ENCODE results near the gene ELOVL6. TPM values are rescaled to one million over a fixed set of nuclear protein-coding genes. Genes with fewer than 3 reads are reported as not detected.

The ELOVL6 gene
- total and polyA plus RNA-seq, 2 of the 4 experiments (the other 2 are of a cell fraction) = 17.9 to 19.0 TPM

DNA sequence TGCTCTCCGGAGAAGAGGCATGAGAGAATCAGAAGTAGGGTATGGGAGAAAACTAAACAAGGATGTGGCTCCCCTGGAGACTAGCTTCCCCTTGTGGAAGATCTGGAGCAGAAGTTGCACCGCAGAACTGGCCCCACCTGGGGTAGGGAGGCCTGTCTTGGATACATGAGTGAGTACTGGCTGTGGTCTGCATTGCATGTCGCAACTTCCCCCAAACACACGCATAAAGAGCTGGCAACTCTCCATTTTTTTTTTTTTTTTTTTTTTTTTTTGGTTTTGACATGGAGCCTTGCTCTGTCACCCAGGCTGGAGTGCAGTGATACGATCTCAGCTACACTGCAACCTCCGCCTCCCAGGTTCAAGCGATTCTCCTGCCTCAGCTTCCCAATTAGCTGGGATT lies 165.8 kb downstream of the ELOVL6 start:
- ATAC-seq (ENCODE audit: low read depth) (no peak), DNase-seq (no peak)
- intact Hi-C loops (cut with micrococcal nuclease) (no loop called here), in situ Hi-C loops (cut with MboI; ENCODE audit: low sequenced_read_pairs) (no loop called here), dilution Hi-C loops (cut with HindIII; ENCODE audit: low sequenced_read_pairs, unreplicated experiment) (no loop called here)
- no peaks in the 10 kb centered on the region for H3K79me1 ChIP-seq (ENCODE audit: low read depth in 1 of 2, low read length in 2 of 2)
- ChIA-PET POLR2A (ENCODE audit: unreplicated experiment) (no interaction called here), CTCF (no interaction called here)
- no peak overlapping the region for H4K91ac ChIP-seq (ENCODE audit: insufficient read depth, low read depth, low read length)
- no peak overlapping the region for H2BK20ac ChIP-seq (ENCODE audit: low read depth, low read length)
- no peak overlapping the region for H3K4me3 ChIP-seq (ENCODE audit: insufficient read depth, low read depth, low read length)
- no peak overlapping the region for H2BK15ac ChIP-seq (ENCODE audit: low read depth, low read length)
- no peak overlapping the region for H3K23ac ChIP-seq (ENCODE audit: low read depth, low read length)
- no peak overlapping the region for H3K18ac ChIP-seq (ENCODE audit: low read depth, low read length)
- no peak overlapping the region for H3K4ac ChIP-seq (ENCODE audit: low read depth, low read length)
- H2AFZ ChIP-seq (replicated peaks; ENCODE audit: low read length, poor library complexity) = no peak overlapping the region
- H4K20me1 ChIP-seq (ENCODE audit: insufficient read depth, low read length) = no peaks in the 10 kb centered on the region
- no peaks in the 10 kb centered on the region for H3K9me1 ChIP-seq (ENCODE audit: insufficient read depth, low read length)
- H2BK5ac ChIP-seq (ENCODE audit: low read depth, low read length, poor library complexity, severe bottlenecking) = no peak overlapping the region
- no peaks in the 10 kb centered on the region for H3K4me1 ChIP-seq (ENCODE audit: control insufficient read depth, insufficient read depth, low read length)
- H3K9me3 ChIP-seq (ENCODE audit: control insufficient read depth, insufficient read depth, low read length) = peaks cover 2% of the 10 kb centered on the region; the same call in 1 of the 2 replicates
- no peak overlapping the region for H2AK9ac ChIP-seq (replicated peaks; ENCODE audit: low read depth, low read length, poor library complexity)
- no peak overlapping the region for H4K8ac ChIP-seq (ENCODE audit: low read depth in 2 of 2, low read length in 2 of 2)
- H3K4me2 ChIP-seq (ENCODE audit: low read depth, low read length) = no peak overlapping the region
- H3K9ac ChIP-seq (ENCODE audit: low read depth, low read length) = no peak overlapping the region
- BruUV-seq (replicated peaks) = no TSS peak
- H3K27me3 ChIP-seq (ENCODE audit: control insufficient read depth, insufficient read depth, low read length) = peaks cover 5% of the 10 kb centered on the region
- H4K5ac ChIP-seq (ENCODE audit: low read depth, low read length) = no peak overlapping the region
- TF ChIP-seq RCOR1 (IDR thresholded peaks at IDR 0.05; ENCODE audit: insufficient replicate concordance, low read length) (no peak), SMC3 (IDR thresholded peaks at IDR 0.05; ENCODE audit: low read depth, low read length) (no peak), RFX5 (IDR thresholded peaks at IDR 0.05; ENCODE audit: low read depth, low read length) (no peak), FOS (IDR thresholded peaks at IDR 0.05; ENCODE audit: low read depth, low read length) (no peak), NFE2L2 (IDR thresholded peaks at IDR 0.05; ENCODE audit: low read depth, low read length) (no peak), MAZ (IDR thresholded peaks at IDR 0.05; ENCODE audit: borderline replicate concordance, low read depth, low read length) (no peak), MAFK (IDR thresholded peaks at IDR 0.05; ENCODE audit: low read depth, low read length) (no peak), RAD21 (IDR thresholded peaks at IDR 0.05; ENCODE audit: low read length) (no peak), MXI1 (IDR thresholded peaks at IDR 0.05; ENCODE audit: borderline replicate concordance, low read depth, low read length) (no peak), POLR2A (IDR thresholded peaks at IDR 0.05; ENCODE audit: low read depth, low read length) (no peak), CEBPB (IDR thresholded peaks at IDR 0.05; ENCODE audit: low read depth, low read length) (no peak), BHLHE40 (IDR thresholded peaks at IDR 0.05; ENCODE audit: low read depth, low read length) (no peak), CHD1 (IDR thresholded peaks at IDR 0.05; ENCODE audit: low read depth, low read length) (no peak)
- TF ChIP-seq, protein P1, sequence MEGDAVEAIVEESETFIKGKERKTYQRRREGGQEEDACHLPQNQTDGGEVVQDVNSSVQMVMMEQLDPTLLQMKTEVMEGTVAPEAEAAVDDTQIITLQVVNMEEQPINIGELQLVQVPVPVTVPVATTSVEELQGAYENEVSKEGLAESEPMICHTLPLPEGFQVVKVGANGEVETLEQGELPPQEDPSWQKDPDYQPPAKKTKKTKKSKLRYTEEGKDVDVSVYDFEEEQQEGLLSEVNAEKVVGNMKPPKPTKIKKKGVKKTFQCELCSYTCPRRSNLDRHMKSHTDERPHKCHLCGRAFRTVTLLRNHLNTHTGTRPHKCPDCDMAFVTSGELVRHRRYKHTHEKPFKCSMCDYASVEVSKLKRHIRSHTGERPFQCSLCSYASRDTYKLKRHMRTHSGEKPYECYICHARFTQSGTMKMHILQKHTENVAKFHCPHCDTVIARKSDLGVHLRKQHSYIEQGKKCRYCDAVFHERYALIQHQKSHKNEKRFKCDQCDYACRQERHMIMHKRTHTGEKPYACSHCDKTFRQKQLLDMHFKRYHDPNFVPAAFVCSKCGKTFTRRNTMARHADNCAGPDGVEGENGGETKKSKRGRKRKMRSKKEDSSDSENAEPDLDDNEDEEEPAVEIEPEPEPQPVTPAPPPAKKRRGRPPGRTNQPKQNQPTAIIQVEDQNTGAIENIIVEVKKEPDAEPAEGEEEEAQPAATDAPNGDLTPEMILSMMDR (conservative IDR thresholded peaks at IDR 0.05; ENCODE audit: low read depth, low read length) = no peak
- TF ChIP-seq, protein P2, sequence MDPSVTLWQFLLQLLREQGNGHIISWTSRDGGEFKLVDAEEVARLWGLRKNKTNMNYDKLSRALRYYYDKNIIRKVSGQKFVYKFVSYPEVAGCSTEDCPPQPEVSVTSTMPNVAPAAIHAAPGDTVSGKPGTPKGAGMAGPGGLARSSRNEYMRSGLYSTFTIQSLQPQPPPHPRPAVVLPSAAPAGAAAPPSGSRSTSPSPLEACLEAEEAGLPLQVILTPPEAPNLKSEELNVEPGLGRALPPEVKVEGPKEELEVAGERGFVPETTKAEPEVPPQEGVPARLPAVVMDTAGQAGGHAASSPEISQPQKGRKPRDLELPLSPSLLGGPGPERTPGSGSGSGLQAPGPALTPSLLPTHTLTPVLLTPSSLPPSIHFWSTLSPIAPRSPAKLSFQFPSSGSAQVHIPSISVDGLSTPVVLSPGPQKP (IDR thresholded peaks at IDR 0.05; ENCODE audit: borderline replicate concordance, low read depth, low read length) = no peak
- TF ChIP-seq, protein P3, sequence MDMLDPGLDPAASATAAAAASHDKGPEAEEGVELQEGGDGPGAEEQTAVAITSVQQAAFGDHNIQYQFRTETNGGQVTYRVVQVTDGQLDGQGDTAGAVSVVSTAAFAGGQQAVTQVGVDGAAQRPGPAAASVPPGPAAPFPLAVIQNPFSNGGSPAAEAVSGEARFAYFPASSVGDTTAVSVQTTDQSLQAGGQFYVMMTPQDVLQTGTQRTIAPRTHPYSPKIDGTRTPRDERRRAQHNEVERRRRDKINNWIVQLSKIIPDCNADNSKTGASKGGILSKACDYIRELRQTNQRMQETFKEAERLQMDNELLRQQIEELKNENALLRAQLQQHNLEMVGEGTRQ (IDR thresholded peaks at IDR 0.05; ENCODE audit: low read depth, low read length) = no peak
- no peak overlapping the region for H3K14ac ChIP-seq (replicated peaks; ENCODE audit: low read depth, low read length)
- H2AK5ac ChIP-seq (ENCODE audit: low read depth, low read length) = no peak overlapping the region
- no peak overlapping the region for H3K27ac ChIP-seq (ENCODE audit: insufficient read depth, low read length)
- no peak overlapping the region for H2BK120ac ChIP-seq (ENCODE audit: low read depth, low read length)
- WGBS, 2 experiments (ENCODE audit: extremely low coverage in 2 of 2, insufficient read length in 1 of 2) = no CpG with 5 or more reads among the region's 7 CpGs
- no peak overlapping the region for H3K56ac ChIP-seq (ENCODE audit: extremely low read depth, insufficient read depth, low read length)
- H3K36me3 ChIP-seq (ENCODE audit: control insufficient read depth, insufficient read depth, low read length) = no peaks in the 10 kb centered on the region
